ENCODE data around the gene COA7.

GRCh38 chr1:52747450-52747849 lies 49.3 kb upstream of the COA7 start:
- TF ChIP-seq CTCF (IDR thresholded peaks at IDR 0.05) = no peak
- TF ChIP-seq POLR2A (IDR thresholded peaks at IDR 0.05) = no peak

All from heart left ventricle (tissue), 13 donors.